H9 (cell line): Measurements from ENCODE around the gene UBE2G1. TPM values are rescaled to one million over a fixed set of nuclear protein-coding genes. Genes with fewer than 3 reads are reported as not detected.

Experiments
- DNase-seq: peaks from one replicate; pipeline ENCODE4 v3.0.0-alpha.2; 2017
- H2AFZ ChIP-seq: one replicate; pipeline ENCODE4 v1.6.1; 2013; ENCODE audit warnings: mild to moderate bottlenecking, low read length, control low read depth, moderate library complexity
- H2AK5ac ChIP-seq: 2 replicates; pipeline ENCODE4 v1.6.1; 2013; ENCODE audit warnings: low read length, control low read depth, mixed read lengths; ENCODE audit not compliant: insufficient read length
- H2BK120ac ChIP-seq: one replicate; pipeline ENCODE4 v1.6.1; 2013; ENCODE audit warnings: low read depth, mild to moderate bottlenecking, low read length, control low read depth, inconsistent platforms; ENCODE audit not compliant: poor library complexity, severe bottlenecking
- H2BK12ac ChIP-seq: 2 replicates; pipeline ENCODE4 v1.6.1; 2013; ENCODE audit warnings: low read length, control low read depth, mixed read lengths, low read depth; ENCODE audit not compliant: insufficient read length
- H2BK15ac ChIP-seq: 2 replicates; pipeline ENCODE4 v1.6.1; 2013; ENCODE audit warnings: low read depth, low read length, control low read depth
- H2BK20ac ChIP-seq: one replicate; pipeline ENCODE4 v1.6.1; 2013; ENCODE audit warnings: low read depth, mild to moderate bottlenecking, low read length, control low read depth, inconsistent platforms; ENCODE audit not compliant: poor library complexity, severe bottlenecking
- H2BK5ac ChIP-seq: 2 replicates; pipeline ENCODE4 v1.6.1; 2013; ENCODE audit warnings: low read length, control low read depth, mixed read lengths; ENCODE audit not compliant: insufficient read length
- H3K14ac ChIP-seq: 2 replicates; pipeline ENCODE4 v1.6.1; 2013; ENCODE audit warnings: low read length, control low read depth; ENCODE audit not compliant: insufficient read depth
- H3K18ac ChIP-seq: 2 replicates; pipeline ENCODE4 v1.6.1; 2013; ENCODE audit warnings: low read depth, mild to moderate bottlenecking, mixed read lengths, low read length, control low read depth; ENCODE audit not compliant: insufficient read length
- H3K23ac ChIP-seq: 2 replicates; pipeline ENCODE4 v1.6.1; 2013; ENCODE audit warnings: low read length, control low read depth, mixed read lengths, low read depth; ENCODE audit not compliant: insufficient read length
- H3K23me2 ChIP-seq: 2 replicates; pipeline ENCODE4 v1.6.1; 2013; ENCODE audit warnings: low read depth, mild to moderate bottlenecking, mixed read lengths, low read length, control low read depth; ENCODE audit not compliant: insufficient read length, poor library complexity, severe bottlenecking
- H3K27ac ChIP-seq: 2 replicates; pipeline ENCODE4 v1.5.1; 2013; ENCODE audit warnings: low read length, control low read depth, mixed read lengths, low read depth; ENCODE audit not compliant: insufficient read length
- H3K27me3 ChIP-seq: 2 replicates; pipeline ENCODE4 v1.6.1; 2013; ENCODE audit warnings: low read length, control low read depth, inconsistent platforms; ENCODE audit not compliant: insufficient read depth
- H3K4ac ChIP-seq: 2 replicates; pipeline ENCODE4 v1.6.1; 2013; ENCODE audit warnings: low read depth, mild to moderate bottlenecking, control low read depth, inconsistent platforms, low read length, moderate library complexity
- H3K4me1 ChIP-seq: 2 replicates; pipeline ENCODE4 v1.6.1; 2013; ENCODE audit warnings: low read length, control low read depth, inconsistent platforms; ENCODE audit not compliant: insufficient read depth
- H3K4me2 ChIP-seq: 2 replicates; pipeline ENCODE4 v1.6.1; 2013; ENCODE audit warnings: low read length, control low read depth, mixed read lengths; ENCODE audit not compliant: insufficient read length, insufficient read depth
- H3K56ac ChIP-seq: 2 replicates; pipeline ENCODE4 v1.6.1; 2013; ENCODE audit warnings: low read depth, mild to moderate bottlenecking, mixed read lengths, low read length, control low read depth; ENCODE audit not compliant: insufficient read length
- H3K79me1 ChIP-seq: 2 replicates; pipeline ENCODE4 v1.6.1; 2013; ENCODE audit warnings: low read depth, mild to moderate bottlenecking, moderate library complexity, low read length, control low read depth, inconsistent platforms; ENCODE audit not compliant: insufficient read depth, poor library complexity, severe bottlenecking
- H3K79me2 ChIP-seq: 2 replicates; pipeline ENCODE4 v1.6.1; 2013; ENCODE audit warnings: low read length, control low read depth, inconsistent platforms; ENCODE audit not compliant: insufficient read depth
- H3K9ac ChIP-seq: 2 replicates; pipeline ENCODE4 v1.6.1; 2013; ENCODE audit warnings: low read length, control low read depth, mixed read lengths; ENCODE audit not compliant: insufficient read length; ENCODE audit errors: extremely low read depth
- H3K9me3 ChIP-seq: one replicate; pipeline ENCODE4 v1.6.1; 2013; ENCODE audit warnings: low read depth, low read length, inconsistent platforms; ENCODE audit not compliant: control insufficient read depth
- H3T11ph ChIP-seq: one replicate; pipeline ENCODE4 v1.6.1; 2013; ENCODE audit warnings: mild to moderate bottlenecking, low read length, control low read depth, inconsistent platforms
- H4K20me1 ChIP-seq: one replicate; pipeline ENCODE4 v1.6.1; 2013; ENCODE audit not compliant: control insufficient read depth, insufficient read length, insufficient read depth
- H4K5ac ChIP-seq: 2 replicates; pipeline ENCODE4 v1.6.1; 2013; ENCODE audit warnings: low read depth, mild to moderate bottlenecking, mixed read lengths, low read length, control low read depth; ENCODE audit not compliant: insufficient read length
- H4K8ac ChIP-seq: replicated peaks from 2 replicates; pipeline ENCODE4 v1.6.1; 2013; ENCODE audit warnings: low read length, control low read depth, mixed read lengths, low read depth; ENCODE audit not compliant: insufficient read length
- H4K91ac ChIP-seq: 2 replicates; pipeline ENCODE4 v1.6.1; 2013; ENCODE audit warnings: low read depth, mild to moderate bottlenecking, moderate library complexity, mixed read lengths, low read length, control low read depth; ENCODE audit not compliant: insufficient read length
- H3K27ac Mint-ChIP-seq, 3 experiments: 2 replicates in 2 of 3; 3 replicates in 1 of 3; pipeline ENCODE4 v1.8.0; 2020 to 2021; ENCODE audit warnings: mixed read lengths in 3 of 3, mild to moderate bottlenecking in 1 of 3, moderate library complexity in 1 of 3
- H3K27me3 Mint-ChIP-seq: 2 replicates; pipeline ENCODE4 v1.8.0; 2021; ENCODE audit warnings: low read depth, mild to moderate bottlenecking, moderate library complexity, mixed read lengths
- H3K36me3 Mint-ChIP-seq, 3 experiments: 2 replicates in 2 of 3; 3 replicates in 1 of 3; pipeline ENCODE4 v1.8.0; 2020 to 2021; ENCODE audit warnings: low read depth in 3 of 3, mixed read lengths in 3 of 3; ENCODE audit not compliant: insufficient read depth in 1 of 3
- H3K4me1 Mint-ChIP-seq, 2 experiments: 2 replicates each; pipeline ENCODE4 v1.8.0; 2020; ENCODE audit warnings: mixed read lengths in 2 of 2
- H3K4me3 Mint-ChIP-seq, 2 experiments: 2 replicates in 1 of 2; 3 replicates in 1 of 2; pipeline ENCODE4 v1.8.0; 2020 to 2021; ENCODE audit warnings: mild to moderate bottlenecking in 2 of 2, mixed read lengths in 2 of 2, moderate library complexity in 1 of 2
- H3K9me3 Mint-ChIP-seq, 2 experiments: 2 replicates in 1 of 2; 3 replicates in 1 of 2; pipeline ENCODE4 v1.8.0; 2020; ENCODE audit warnings: mild to moderate bottlenecking in 2 of 2, mixed read lengths in 2 of 2, moderate library complexity in 1 of 2
- CTCF ChIP-seq: fragments of 200-600 bp; sonication (generic); conservative IDR thresholded peaks from 3 replicates; pipeline ENCODE4 v1.8.0; 2021; ENCODE audit warnings: antibody characterized with exemption, mild to moderate bottlenecking
- WGBS: extraction: QIAGEN DNeasy Blood & Tissue Kit; methylation state at CpG from one replicate; pipeline ENCODE4 v1.1.7; 2013; ENCODE audit warnings: missing lambda C conversion rate, low lambda C conversion rate, mixed read lengths; ENCODE audit not compliant: insufficient read length; ENCODE audit errors: extremely low coverage; 5-methylcytosine and 5-hydroxymethylcytosine counted together
- total RNA-seq: library from RNA; stranded (reverse); gene quantifications from 2 replicates; pipeline ENCODE4 v1.2.1, GENCODE V29; 2021

The UBE2G1 gene
- total RNA-seq, 1 experiment from 2014 or later = 188 TPM

- Histone ChIP-seq H2AFZ (no peak overlapping the region), H4K91ac (no peak overlapping the region), H3K9ac (no peak overlapping the region), H3K4me1 (no peaks in the 10 kb centered on the region), H4K20me1 (no peaks in the 10 kb centered on the region), H2BK5ac (no peak overlapping the region), H3K27ac (no peak overlapping the region), H3K56ac (no peak overlapping the region), H2AK5ac (no peak overlapping the region), H4K8ac (no peak overlapping the region), H3K23ac (no peak overlapping the region), H3K79me1 (no peaks in the 10 kb centered on the region), H3K9me3 (no peaks in the 10 kb centered on the region), H2BK12ac (no peak overlapping the region), H3K4me2 (no peak overlapping the region), H4K5ac (no peak overlapping the region), H3K79me2 (no peaks in the 10 kb centered on the region), H2BK15ac (no peak overlapping the region), H3K27me3 (no peaks in the 10 kb centered on the region), H3K14ac (no peak overlapping the region), H3K23me2 (no peaks in the 10 kb centered on the region), H2BK20ac (no peak overlapping the region), H3T11ph (no peak overlapping the region), H3K4ac (no peak overlapping the region), H2BK120ac (no peak overlapping the region), H3K18ac (no peak overlapping the region)
- no CpG with 5 or more reads among the region's 3 CpGs for WGBS
- H3K27me3 Mint-ChIP-seq = no peaks in the 10 kb centered on the region
- H3K4me1 Mint-ChIP-seq = no peaks in the 10 kb centered on the region
- no peak for TF ChIP-seq CTCF
- H3K4me3 Mint-ChIP-seq = no peak overlapping the region
- H3K9me3 Mint-ChIP-seq = no peaks in the 10 kb centered on the region
- H3K36me3 Mint-ChIP-seq = peaks cover 18 to 55% (median 48%) of the 10 kb centered on the region in 3 experiments; a peak in 6 of 7 replicates
- no peak for DNase-seq
- H3K27ac Mint-ChIP-seq = no peak overlapping the region
Measured at GRCh38 chr17:4236456-4236855, 130.0 kb downstream of the UBE2G1 start.
